ENCODE measurements around the gene UVRAG. TPM values are rescaled to one million over a fixed set of nuclear protein-coding genes. Genes with fewer than 3 reads are reported as not detected.
"Not testable (repeated sequence)": the region's sequence is repeated elsewhere in the genome, so short reads cannot be mapped to it uniquely, and the experiment has no call there.

Gene UVRAG
- total and polyA plus RNA-seq, 2 donors from 2014 or later, result 7.2 to 27.9 TPM

DNA sequence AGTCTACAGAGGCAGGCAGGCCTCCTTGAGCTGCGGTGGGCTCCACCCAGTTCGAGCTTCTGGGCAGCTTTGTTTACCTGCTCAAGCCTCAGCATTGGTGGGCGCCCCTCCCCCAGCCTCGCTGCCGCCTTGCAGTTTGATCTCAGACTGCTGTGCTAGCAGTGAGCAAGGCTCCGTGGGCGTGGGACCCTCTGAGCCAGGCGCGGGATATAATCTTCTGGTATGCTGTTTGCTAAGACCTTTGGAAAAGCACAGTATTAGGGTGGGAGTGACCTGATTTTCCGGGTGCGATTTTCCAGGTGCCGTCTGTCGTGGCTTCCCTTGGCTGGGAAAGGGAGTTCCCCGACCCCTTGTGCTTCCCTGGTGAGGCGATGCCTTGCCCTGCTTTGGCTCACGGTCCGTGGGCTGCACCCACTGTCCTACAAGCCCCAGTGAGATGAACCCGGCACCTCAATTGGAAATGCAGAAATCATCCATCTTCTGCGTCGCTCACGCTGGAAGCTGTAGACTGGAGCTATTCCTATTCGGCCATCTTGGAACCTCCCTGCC lies 164.5 kb downstream of the UVRAG start:
- intact Hi-C loops (cut with DNase I); H3K4me1 ChIP-seq (ENCODE audit: control insufficient read depth in 2 of 3, insufficient read depth in 2 of 3, low read depth in 1 of 3, low read length in 3 of 3); H3K27me3 ChIP-seq (ENCODE audit: control insufficient read depth, insufficient read depth, low read length); H3K27ac ChIP-seq (ENCODE audit: low read depth in 2 of 2, low read length in 2 of 2); H3K4me3 ChIP-seq (ENCODE audit: low read length in 3 of 3); H3K36me3 ChIP-seq (ENCODE audit: control insufficient read depth in 2 of 3, insufficient read depth in 3 of 3, low read length in 3 of 3); DNase-seq; FAIRE-seq; H3K9ac ChIP-seq (ENCODE audit: low read length in 3 of 3); H3K9me3 ChIP-seq (ENCODE audit: control insufficient read depth in 2 of 3, insufficient read depth in 1 of 3, low read length in 3 of 3): not testable (repeated sequence)

DNA sequence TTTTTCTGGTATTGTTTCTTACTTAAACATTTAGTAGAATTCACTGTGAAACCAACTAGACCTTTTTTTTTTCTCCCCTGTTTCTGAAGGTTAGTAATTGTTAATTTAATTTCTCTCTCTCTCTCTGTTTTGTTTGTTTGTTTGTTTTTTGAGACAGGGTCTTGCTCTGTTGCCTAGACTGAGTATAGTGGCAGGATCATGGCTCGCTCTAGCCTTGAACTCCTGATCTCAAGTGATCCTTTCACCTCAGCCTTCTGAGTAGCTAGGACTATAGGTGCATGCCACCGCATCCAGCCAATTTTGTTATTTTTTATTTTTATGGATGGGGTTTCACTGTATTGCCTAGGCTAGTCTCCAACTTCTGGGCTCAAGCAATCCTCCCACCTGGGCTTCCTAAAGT lies 165.0 kb downstream of the UVRAG start:
- TF ChIP-seq, protein P1, sequence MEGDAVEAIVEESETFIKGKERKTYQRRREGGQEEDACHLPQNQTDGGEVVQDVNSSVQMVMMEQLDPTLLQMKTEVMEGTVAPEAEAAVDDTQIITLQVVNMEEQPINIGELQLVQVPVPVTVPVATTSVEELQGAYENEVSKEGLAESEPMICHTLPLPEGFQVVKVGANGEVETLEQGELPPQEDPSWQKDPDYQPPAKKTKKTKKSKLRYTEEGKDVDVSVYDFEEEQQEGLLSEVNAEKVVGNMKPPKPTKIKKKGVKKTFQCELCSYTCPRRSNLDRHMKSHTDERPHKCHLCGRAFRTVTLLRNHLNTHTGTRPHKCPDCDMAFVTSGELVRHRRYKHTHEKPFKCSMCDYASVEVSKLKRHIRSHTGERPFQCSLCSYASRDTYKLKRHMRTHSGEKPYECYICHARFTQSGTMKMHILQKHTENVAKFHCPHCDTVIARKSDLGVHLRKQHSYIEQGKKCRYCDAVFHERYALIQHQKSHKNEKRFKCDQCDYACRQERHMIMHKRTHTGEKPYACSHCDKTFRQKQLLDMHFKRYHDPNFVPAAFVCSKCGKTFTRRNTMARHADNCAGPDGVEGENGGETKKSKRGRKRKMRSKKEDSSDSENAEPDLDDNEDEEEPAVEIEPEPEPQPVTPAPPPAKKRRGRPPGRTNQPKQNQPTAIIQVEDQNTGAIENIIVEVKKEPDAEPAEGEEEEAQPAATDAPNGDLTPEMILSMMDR (IDR thresholded peaks at IDR 0.05; ENCODE audit: borderline replicate concordance, extremely low read depth, insufficient read depth), result no peak
- intact Hi-C loops (cut with DNase I), result no loop called here
- H3K9ac ChIP-seq (ENCODE audit: low read length in 3 of 3), result no peak overlapping the region
- no peak overlapping the region for H3K4me3 ChIP-seq (ENCODE audit: low read length in 3 of 3)
- FAIRE-seq (no peak), DNase-seq (no peak)
- no peak overlapping the region for H3K27ac ChIP-seq (ENCODE audit: low read depth in 2 of 2, low read length in 2 of 2)
- no peaks in the 10 kb centered on the region for H3K4me1 ChIP-seq (ENCODE audit: control insufficient read depth in 2 of 3, insufficient read depth in 2 of 3, low read depth in 1 of 3, low read length in 3 of 3)
- peaks cover 0 to 6% (median 3%) of the 10 kb centered on the region in 3 donors for H3K36me3 ChIP-seq (ENCODE audit: control insufficient read depth in 2 of 3, insufficient read depth in 3 of 3, low read length in 3 of 3)
- H3K27me3 ChIP-seq (ENCODE audit: control insufficient read depth, insufficient read depth, low read length), result no peaks in the 10 kb centered on the region
- no peaks in the 10 kb centered on the region for H3K9me3 ChIP-seq (ENCODE audit: control insufficient read depth in 2 of 3, insufficient read depth in 1 of 3, low read length in 3 of 3)

DNA sequence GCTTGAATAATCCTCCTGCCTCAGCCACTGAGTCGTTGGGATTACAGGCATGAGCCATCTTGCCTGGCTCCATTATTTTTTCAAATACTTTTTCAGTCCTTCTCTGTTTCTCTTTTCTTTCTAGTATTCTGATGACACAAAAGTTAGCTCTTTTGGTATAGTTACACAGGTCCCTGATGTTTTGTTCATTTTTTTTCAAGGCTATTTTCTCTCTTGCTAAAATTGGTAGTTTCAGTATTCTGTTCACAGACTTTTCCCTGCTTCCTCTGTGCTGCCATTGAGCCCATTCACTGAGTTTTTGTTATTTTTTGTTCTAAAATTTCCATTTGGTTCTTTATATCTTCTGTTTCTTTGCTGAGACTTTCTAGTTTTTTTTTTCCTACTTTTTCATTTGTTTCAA lies 166.5 kb downstream of the UVRAG start:
- Histone ChIP-seq H3K4me3 (ENCODE audit: low read length in 3 of 3) (no peak overlapping the region), H3K9me3 (ENCODE audit: control insufficient read depth in 2 of 3, insufficient read depth in 1 of 3, low read length in 3 of 3) (no peaks in the 10 kb centered on the region), H3K27me3 (ENCODE audit: control insufficient read depth, insufficient read depth, low read length) (no peaks in the 10 kb centered on the region), H3K9ac (ENCODE audit: low read length in 3 of 3) (no peak overlapping the region), H3K27ac (ENCODE audit: low read depth in 2 of 2, low read length in 2 of 2) (no peak overlapping the region), H3K36me3 (ENCODE audit: control insufficient read depth in 2 of 3, insufficient read depth in 3 of 3, low read length in 3 of 3) (peaks cover 0 to 6% (median 3%) of the 10 kb centered on the region in 3 donors), H3K4me1 (ENCODE audit: control insufficient read depth in 2 of 3, insufficient read depth in 2 of 3, low read depth in 1 of 3, low read length in 3 of 3) (no peaks in the 10 kb centered on the region)
- DNase-seq (no peak), FAIRE-seq (no peak)
- TF ChIP-seq, protein P1 (IDR thresholded peaks at IDR 0.05; ENCODE audit: borderline replicate concordance, extremely low read depth, insufficient read depth), result no peak
- intact Hi-C loops (cut with DNase I), result no loop called here

DNA sequence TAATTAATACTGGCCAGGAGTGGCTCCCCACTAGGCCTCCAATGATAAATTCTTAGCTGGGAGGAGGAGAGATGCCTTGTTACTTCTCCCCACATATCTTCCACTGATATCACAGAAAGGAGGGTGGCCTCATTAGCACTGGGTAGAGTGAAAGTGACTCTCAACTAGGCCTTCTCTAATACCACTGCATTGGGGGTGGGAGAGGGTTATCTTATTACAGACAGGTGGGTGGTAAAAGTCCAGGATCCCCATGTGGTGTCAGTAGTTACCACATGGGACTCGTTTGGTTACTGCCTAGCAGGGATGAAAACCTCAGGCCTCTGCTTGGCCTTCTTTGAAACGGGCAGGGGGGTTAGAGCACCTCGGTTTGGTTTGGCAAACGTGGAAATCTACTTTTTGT lies 167.3 kb downstream of the UVRAG start:
- Histone ChIP-seq H3K36me3 (ENCODE audit: control insufficient read depth in 2 of 3, insufficient read depth in 3 of 3, low read length in 3 of 3) (peaks cover 0 to 6% (median 3%) of the 10 kb centered on the region in 3 donors), H3K4me1 (ENCODE audit: control insufficient read depth in 2 of 3, insufficient read depth in 2 of 3, low read depth in 1 of 3, low read length in 3 of 3) (no peaks in the 10 kb centered on the region), H3K9ac (ENCODE audit: low read length in 3 of 3) (no peak overlapping the region), H3K27me3 (ENCODE audit: control insufficient read depth, insufficient read depth, low read length) (no peaks in the 10 kb centered on the region), H3K9me3 (ENCODE audit: control insufficient read depth in 2 of 3, insufficient read depth in 1 of 3, low read length in 3 of 3) (no peaks in the 10 kb centered on the region), H3K27ac (ENCODE audit: low read depth in 2 of 2, low read length in 2 of 2) (no peak overlapping the region), H3K4me3 (ENCODE audit: low read length in 3 of 3) (no peak overlapping the region)
- FAIRE-seq (no peak), DNase-seq (no peak)
- intact Hi-C loops (cut with DNase I), result no loop called here
- TF ChIP-seq, protein P1 (IDR thresholded peaks at IDR 0.05; ENCODE audit: borderline replicate concordance, extremely low read depth, insufficient read depth), result no peak

Measured in kidney (tissue), 14 donors.